ENCODE results near the gene INO80D.
"Not testable (repeated sequence)": the region's sequence is repeated elsewhere in the genome, so short reads cannot be mapped to it uniquely, and the experiment has no call there.

The INO80D gene

DNA sequence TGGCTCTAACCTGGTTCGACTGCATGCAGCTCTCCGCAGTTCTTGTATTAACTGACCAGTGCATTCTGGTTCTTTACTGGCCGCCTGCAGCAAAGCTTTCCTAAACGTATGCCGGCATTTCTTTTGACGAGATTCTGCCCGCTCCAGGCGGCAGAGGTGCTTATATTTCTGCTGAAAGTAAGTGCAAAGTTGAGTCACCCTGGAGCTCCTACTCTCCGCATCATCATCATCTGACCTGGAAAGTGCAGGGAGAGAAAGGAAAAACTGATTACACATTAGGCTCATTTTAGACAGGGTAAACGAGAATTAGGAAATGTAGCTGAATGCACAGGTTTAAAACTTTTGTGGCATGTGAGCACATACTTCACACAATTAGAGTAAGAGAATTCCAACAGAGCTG is 57.9 kb downstream of the INO80D start:
- no peak for DNase-seq

DNA sequence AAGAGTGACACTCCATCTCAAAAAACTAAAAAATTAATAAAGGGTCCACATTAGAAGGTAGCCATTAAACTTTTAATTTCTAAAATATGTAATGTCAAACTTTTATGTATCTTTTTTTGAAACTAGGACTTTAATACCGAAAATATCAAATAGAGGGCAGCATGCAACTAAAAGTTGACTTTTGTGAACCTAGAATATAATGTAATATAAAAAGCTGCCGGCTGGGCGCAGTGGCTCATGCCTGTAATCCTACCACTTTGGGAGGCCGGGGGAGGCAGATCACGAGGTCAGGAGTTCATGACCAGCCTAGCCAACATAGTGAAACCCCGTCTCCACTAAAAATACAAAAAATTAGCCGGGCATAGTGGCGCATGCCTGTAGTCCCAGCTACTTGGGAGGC is 62.8 kb downstream of the INO80D start:
- no peak for DNase-seq

GRCh38 chr2:206020171-206020570 is 65.8 kb downstream of the INO80D start:
- no peak for DNase-seq

DNA sequence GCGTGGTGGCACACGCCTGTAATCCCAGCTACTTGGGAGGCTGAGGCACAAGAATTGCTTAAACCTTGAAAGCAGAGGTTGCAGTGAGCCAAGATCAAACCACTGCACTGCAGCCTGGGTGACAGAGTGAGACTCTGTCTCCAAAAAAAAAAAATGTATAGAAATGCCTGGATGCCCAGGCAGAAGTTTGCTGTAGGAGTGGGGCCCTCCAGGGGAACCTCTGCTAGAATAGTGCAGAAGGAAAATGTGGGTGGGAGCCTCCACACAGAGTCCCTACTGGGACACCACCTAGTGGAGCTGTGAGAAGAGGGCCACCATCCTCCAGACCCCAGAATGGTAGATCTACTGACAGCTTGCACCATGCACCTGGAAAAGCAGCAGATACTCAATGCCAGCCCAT is 70.2 kb downstream of the INO80D start:
- not testable (repeated sequence) for DNase-seq

DNA sequence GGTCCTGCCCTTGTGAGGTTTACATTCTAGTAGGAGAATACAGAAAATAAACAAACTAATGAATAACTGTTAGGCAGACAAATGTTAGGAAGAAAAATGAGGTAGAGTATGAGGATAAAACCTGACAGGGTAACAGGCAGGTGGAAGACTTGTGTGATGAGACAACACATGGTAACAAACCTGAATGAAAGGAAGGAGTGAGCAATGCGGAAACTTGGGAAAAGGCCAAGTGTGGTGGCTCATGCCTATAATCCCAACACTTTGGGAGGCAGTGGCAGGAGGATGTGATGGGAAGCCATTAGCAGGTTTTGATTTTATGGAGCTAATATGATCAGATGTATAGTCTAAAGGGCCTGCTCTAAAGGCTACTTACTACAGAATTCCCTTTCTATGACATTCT is 74.2 kb downstream of the INO80D start:
- DNase-seq: no peak

DNA sequence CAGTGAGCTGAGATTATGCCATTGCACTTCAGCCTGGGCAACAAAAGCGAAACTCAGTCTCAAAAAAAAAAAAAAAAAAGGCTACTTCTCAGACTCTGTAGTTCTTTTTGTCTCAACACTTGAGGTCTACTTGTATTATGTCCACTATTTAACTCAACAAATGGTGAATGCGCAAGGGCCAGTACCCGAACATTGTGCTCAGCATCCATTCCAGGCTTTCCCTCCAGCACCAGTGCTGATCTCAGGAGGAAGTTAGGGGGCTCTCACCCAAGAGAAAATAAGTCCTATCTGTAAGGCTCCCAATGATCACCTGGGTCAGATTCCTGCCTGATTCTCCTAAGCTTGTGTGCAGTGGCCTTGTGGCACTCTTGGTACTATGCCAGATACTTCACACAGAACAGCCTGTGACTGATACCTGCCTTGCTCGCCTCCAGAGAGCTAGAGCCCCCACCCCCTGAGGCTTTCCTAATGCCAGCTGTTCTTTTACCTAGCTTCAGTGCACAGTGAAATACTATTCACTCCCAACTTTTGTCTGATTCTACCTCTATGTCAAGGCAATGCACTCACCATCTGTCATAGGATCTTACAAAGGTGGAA is 74.9 kb downstream of the INO80D start:
- no peak for DNase-seq

DNA sequence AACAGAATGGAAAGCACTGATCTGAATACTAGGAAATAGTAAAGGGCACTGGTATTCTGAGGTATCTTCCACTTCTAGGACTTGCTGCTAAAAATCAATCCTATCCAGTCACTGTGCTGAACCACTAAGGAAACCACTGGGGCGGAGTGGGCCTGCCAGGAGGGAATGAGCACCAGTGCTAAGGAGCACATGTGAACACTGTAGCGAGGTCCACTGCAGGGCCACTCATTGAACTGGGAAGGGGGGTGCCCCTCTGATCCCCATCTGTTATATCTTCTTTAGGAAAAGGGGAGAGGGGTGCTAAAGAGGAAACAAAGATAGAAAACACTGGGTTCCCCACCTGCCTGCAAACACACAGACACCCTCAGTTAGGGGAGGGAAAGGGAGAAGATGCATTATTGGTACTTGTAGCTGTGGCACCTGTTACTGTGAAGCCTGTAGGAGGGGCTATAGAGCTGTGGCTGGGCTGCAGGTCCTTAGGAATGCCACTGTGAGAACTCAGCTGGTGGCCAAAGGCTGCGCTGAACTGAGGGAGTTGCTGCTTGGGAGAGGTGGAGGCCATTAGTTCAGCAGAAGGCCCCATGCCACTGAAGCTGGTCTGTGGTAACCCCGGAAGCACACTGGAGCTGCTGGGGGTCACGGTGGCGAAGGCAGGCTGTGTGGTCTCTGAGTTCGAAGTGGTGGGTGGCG is 81.8 kb downstream of the INO80D start:
- DNase-seq: peak; percentile 4

GRCh38 chr2:206002440-206002839 is 83.5 kb downstream of the INO80D start:
- DNase-seq: no peak

GRCh38 chr2:206001912-206002311 is 84.1 kb downstream of the INO80D start:
- no peak for DNase-seq

GRCh38 chr2:206000776-206001175 is 85.2 kb downstream of the INO80D start:
- DNase-seq: no peak

- DNase-seq: no peak
These were observed 87.4 kb downstream of the INO80D start for GRCh38 chr2:205998583-205998982.

DNA sequence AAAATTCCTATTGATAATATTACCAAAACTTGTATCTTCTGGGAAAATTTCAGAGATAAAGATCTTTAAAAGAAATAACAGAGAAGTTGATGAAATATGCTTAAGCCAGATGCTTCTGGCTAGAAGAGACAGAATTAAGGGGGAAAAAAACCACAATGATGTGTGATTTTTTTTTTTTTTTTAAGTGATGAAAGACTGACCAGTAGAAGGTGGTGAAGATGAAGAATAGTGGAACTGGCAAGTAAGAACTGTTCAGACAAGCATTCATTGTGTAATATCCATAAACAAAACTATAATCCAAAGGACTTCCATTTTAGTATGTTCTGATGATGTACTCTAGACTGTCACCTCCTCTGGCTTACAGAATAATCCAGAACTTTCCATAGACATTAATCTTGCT is 89.8 kb downstream of the INO80D start:
- DNase-seq: no peak

DNA sequence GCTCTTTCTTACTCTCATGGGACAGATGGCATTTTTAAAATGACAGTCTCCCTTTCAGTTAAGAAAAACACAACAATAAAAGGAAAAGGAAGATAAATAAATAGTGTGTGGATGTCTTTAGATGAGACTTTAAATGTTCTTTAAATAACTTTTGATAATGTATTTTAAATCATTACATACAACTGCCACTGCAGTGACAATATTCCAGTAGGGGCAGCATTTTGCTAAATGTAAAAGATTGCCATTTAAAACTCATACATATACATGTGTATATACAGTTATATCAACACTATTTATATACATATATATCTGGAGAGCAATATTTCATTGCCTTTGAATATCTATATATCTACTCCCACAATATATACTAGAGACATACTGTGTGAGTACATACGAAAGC is 90.7 kb downstream of the INO80D start:
- DNase-seq: no peak

DNA sequence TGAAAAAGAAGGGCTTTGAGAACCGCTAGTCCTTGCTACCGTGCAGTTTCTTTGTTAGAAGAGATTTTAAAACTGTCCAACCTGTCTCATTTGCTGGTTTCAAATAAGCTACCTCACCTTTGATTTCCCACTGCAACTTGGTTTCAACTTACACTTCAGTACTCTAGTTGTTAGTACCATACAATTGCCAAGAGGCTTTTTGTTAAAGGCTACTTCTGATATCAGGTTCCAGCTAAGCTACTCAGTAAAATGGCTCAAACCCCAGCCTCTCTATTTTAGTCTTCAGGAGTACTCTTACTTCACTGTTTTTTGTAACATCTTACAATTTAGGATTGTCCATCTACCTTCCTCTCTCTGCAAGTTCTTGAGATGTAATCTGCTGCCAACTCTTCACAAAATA is 91.6 kb downstream of the INO80D start:
- DNase-seq: no peak

DNA sequence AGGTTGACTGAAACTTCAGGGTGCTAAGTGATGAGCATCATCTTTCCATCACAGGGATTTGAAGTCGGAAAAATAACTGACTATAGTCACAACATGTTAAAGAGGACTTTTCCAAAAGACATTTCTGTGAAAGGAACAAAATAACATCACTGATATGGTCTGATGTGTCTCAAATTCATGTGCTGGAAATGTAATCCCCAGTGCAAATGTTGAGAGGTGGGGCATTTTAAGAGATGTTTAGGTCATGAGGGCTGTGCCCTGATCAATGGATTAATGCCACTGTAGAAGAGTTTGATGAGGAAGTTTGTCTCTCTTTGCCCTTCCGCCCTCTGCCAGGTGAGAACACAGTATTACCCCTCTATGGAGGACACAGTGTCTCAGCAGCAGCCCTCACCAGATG is 95.9 kb downstream of the INO80D start:
- no peak for DNase-seq

GRCh38 chr2:205989271-205990071 is 96.5 kb downstream of the INO80D start:
- no peak for DNase-seq

DNA sequence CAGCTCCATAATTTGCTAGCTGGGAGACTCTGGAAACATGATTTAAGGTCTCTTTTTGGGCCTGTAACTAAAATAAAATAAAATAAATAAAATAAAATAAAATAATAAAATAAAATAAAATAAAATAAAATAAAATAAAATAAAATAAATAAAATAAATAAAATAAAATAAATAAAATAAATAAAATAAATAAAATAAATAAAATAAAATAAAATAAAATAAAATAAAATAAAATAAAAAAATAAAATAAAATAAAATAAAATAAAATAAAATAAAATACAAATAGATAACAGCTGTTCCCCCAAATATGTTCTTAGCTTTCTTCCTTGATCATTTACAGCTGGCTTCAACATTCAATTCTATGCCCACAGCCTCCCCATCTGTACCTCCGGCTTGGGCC is 97.3 kb downstream of the INO80D start:
- not testable (repeated sequence) for DNase-seq

DNA sequence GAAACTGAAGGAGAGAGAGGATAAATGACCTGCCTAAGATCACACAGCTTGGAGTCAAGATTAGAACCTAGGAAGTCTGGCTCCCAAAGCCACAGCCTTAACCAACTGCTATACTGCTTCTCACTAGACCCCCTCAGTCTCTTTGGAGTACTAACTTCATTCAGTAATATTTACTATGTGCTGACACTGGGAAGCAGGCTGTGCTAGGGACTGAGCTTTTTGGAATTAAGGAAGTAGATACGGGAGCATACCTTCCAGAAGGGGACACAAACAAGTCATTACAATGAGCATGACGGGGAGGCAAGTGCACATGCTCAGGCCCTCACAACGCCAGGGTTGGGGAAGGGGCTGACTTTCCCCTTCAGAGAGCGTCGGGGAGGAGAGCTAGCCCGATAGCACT is 97.7 kb downstream of the INO80D start:
- no peak for DNase-seq

GRCh38 chr2:205986334-205986733 is 99.6 kb downstream of the INO80D start:
- DNase-seq: not testable (repeated sequence)

DNA sequence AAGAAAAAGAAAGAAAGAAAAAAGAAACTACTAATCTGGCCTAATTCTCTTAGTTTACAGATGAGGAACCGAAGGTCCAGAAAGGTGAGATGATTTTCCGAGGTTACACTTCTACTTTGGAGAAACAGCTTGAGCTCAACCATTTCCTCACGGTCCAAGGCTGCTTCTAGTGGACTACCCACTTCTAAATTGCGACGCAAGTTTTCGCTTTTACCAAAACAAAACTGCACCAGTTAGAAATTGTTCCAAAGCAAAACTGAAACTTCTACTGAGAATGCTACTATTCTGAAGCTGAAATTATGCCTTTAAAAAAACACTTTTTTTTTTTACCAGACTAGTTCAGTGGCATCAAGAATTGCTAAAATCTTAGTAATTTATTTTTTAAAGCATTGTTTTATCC is 101.6 kb downstream of the INO80D start:
- peak; percentile 9 for DNase-seq

DNA sequence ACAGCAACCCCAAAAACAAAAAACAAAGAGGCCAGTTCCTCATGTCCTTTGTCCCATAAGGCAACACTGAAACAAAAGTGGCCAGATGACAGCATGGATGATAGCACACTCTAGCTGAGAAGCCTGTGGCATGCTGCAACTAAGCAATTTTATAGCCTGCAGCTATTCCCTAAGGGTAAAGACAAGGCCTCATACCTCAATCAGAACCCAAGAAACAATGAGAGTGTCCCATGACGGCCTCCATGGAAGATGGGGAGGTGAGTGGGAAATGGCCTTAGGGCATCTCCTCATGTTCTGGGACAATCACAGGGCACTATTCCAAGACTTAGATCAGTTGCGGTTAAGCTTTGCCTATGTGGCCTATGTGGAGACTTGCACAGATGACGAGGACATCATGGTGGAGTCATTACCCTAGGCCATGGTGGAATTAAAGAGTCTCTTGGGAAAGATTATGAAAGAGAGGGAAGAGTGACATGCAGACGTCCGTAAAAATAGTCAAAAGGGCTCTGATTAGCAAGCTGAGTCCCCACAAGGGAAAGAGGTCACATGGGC is 103.1 kb downstream of the INO80D start:
- DNase-seq: no peak

- not testable (repeated sequence) for DNase-seq
These were observed 107.2 kb downstream of the INO80D start for GRCh38 chr2:205978728-205979127.

GRCh38 chr2:205977699-205978098 is 108.3 kb downstream of the INO80D start:
- DNase-seq: not testable (repeated sequence)
